CD14-positive monocyte (primary cell): Measurements from ENCODE around the gene CARD11. TPM values are rescaled to one million over a fixed set of nuclear protein-coding genes. Genes with fewer than 3 reads are reported as not detected.

Experiments
- DNase-seq, 3 donors: peaks; one replicate each; pipeline ENCODE4 v3.0.0-alpha.2; 2011 to 2022
- H2AFZ ChIP-seq: 2 replicates; pipeline ENCODE4 v1.6.0; 2012; ENCODE audit warnings: mild to moderate bottlenecking, low read depth, low read length, inconsistent platforms; ENCODE audit not compliant: insufficient read depth, poor library complexity, severe bottlenecking
- H3K27ac ChIP-seq, 2 donors: 1 replicate in 1 of 2; 2 replicates in 1 of 2; pipeline ENCODE4 v1.5.1; 2012 to 2013; ENCODE audit warnings: low read length in 2 of 2, control low read depth in 1 of 2, inconsistent platforms in 1 of 2, low read depth in 1 of 2, mild to moderate bottlenecking in 1 of 2
- H3K27me3 ChIP-seq, 2 donors: one replicate each; pipeline versions ENCODE4 v1.6.0 to v1.6.1; 2011 to 2013; ENCODE audit warnings: low read length in 2 of 2; ENCODE audit not compliant: control insufficient read depth in 2 of 2, insufficient read depth in 2 of 2
- H3K36me3 ChIP-seq, 2 donors: replicated peaks in 1 of 2; 1 replicate in 1 of 2; 2 replicates in 1 of 2; pipeline versions ENCODE4 v1.5.1 to v1.6.1; 2012 to 2013; ENCODE audit warnings: low read length in 2 of 2, control low read depth in 1 of 2, inconsistent platforms in 1 of 2, mild to moderate bottlenecking in 1 of 2; ENCODE audit not compliant: insufficient read depth in 2 of 2, control insufficient read depth in 1 of 2
- H3K4me1 ChIP-seq, 2 donors: 1 replicate in 1 of 2; 2 replicates in 1 of 2; pipeline versions ENCODE4 v1.5.1 to v1.6.1; 2012 to 2013; ENCODE audit warnings: low read length in 2 of 2, control low read depth in 1 of 2, inconsistent platforms in 1 of 2, mild to moderate bottlenecking in 1 of 2, moderate library complexity in 1 of 2; ENCODE audit not compliant: insufficient read depth in 2 of 2, control insufficient read depth in 1 of 2
- H3K4me2 ChIP-seq: replicated peaks from 2 replicates; pipeline ENCODE3; 2012; ENCODE audit warnings: low read length, moderate library complexity, mild to moderate bottlenecking; ENCODE audit not compliant: poor library complexity, severe bottlenecking; ENCODE audit errors: extremely low read depth
- H3K4me3 ChIP-seq, 3 experiments: fragments of 200-600 bp in 1 of 3; sonication (generic) in 1 of 3; replicated peaks in 1 of 3; 1 replicate in 2 of 3; 2 replicates in 1 of 3; pipeline ENCODE4 v1.5.1; 2011 to 2013; ENCODE audit warnings: low read length in 3 of 3, mild to moderate bottlenecking in 3 of 3, control low read depth in 2 of 3, low read depth in 2 of 3, inconsistent platforms in 1 of 3, moderate library complexity in 1 of 3
- H3K79me2 ChIP-seq: 2 replicates; pipeline ENCODE4 v1.6.0; 2012; ENCODE audit warnings: mild to moderate bottlenecking, control low read depth, inconsistent platforms, low read length, moderate library complexity; ENCODE audit not compliant: insufficient read depth
- H3K9ac ChIP-seq: 2 replicates; pipeline ENCODE4 v1.6.0; 2017; ENCODE audit warnings: low read length, mild to moderate bottlenecking; ENCODE audit not compliant: insufficient read depth, poor library complexity, severe bottlenecking
- H3K9me3 ChIP-seq, 2 donors: replicated peaks in 1 of 2; 1 replicate in 1 of 2; 2 replicates in 1 of 2; pipeline versions ENCODE4 v1.5.1 to v1.6.1; 2012 to 2013; ENCODE audit warnings: low read length in 2 of 2, control low read depth in 1 of 2; ENCODE audit not compliant: control insufficient read depth in 1 of 2, insufficient read depth in 1 of 2
- H4K20me1 ChIP-seq: 2 replicates; pipeline ENCODE4 v1.6.0; 2012; ENCODE audit warnings: mild to moderate bottlenecking, low read length, control low read depth, moderate library complexity; ENCODE audit not compliant: insufficient read depth
- H3K27ac Mint-ChIP-seq, 7 donors: one replicate each; pipeline ENCODE4 v1.8.0; 2020; ENCODE audit warnings: mild to moderate bottlenecking in 7 of 7, mixed read lengths in 7 of 7, moderate library complexity in 6 of 7, inconsistent platforms in 2 of 7
- H3K27me3 Mint-ChIP-seq, 3 donors: one replicate each; pipeline ENCODE4 v1.8.0; 2021 to 2022; ENCODE audit warnings: low read depth in 3 of 3, mild to moderate bottlenecking in 3 of 3, mixed read lengths in 3 of 3, moderate library complexity in 3 of 3, inconsistent platforms in 1 of 3
- H3K36me3 Mint-ChIP-seq, 2 donors: one replicate each; pipeline ENCODE4 v1.8.0; 2020; ENCODE audit warnings: mixed read lengths in 2 of 2, inconsistent platforms in 1 of 2, mild to moderate bottlenecking in 1 of 2
- H3K4me1 Mint-ChIP-seq: one replicate; pipeline ENCODE4 v1.8.0; 2020; ENCODE audit warnings: mild to moderate bottlenecking, mixed read lengths
- H3K4me3 Mint-ChIP-seq, 2 donors: one replicate each; pipeline ENCODE4 v1.8.0; 2020; ENCODE audit warnings: mild to moderate bottlenecking in 2 of 2, mixed read lengths in 2 of 2, moderate library complexity in 1 of 2
- H3K9me3 Mint-ChIP-seq, 7 donors: one replicate each; pipeline ENCODE4 v1.8.0; 2020 to 2022; ENCODE audit warnings: mixed read lengths in 7 of 7, mild to moderate bottlenecking in 6 of 7, moderate library complexity in 6 of 7, inconsistent platforms in 2 of 7
- WGBS: methylation state at CpG from one replicate; pipeline ENCODE4 v1.1.5; 2013; ENCODE audit warnings: missing lambda C conversion rate; ENCODE audit not compliant: insufficient coverage; 5-methylcytosine and 5-hydroxymethylcytosine counted together
- intact Hi-C, 2 donors: fragments of 100-400 bp; cut with micrococcal nuclease; formaldehyde crosslinking; loops; one replicate each; pipeline versions ENCODE4 v1.15.0 to v1.15.1; 2023
- polyA plus RNA-seq, 3 donors: library from polyadenylated mRNA; depleted of rRNA in 1 of 3; unstranded in 2 of 3; stranded (reverse) in 1 of 3; fragments of 300-500 nt in 2 of 3; fragments of >200 nt in 1 of 3; fragmentation: Illumina TruSeq in 2 of 3; gene quantifications; 1 replicate in 2 of 3; 2 replicates in 1 of 3; pipeline ENCODE4 v1.2.3, GENCODE V29; 2012 to 2021
- TF ChIP-seq, protein P1 (sequence below): fragments of 200-600 bp; IDR thresholded peaks from one replicate; pipeline ENCODE4 v1.8.0; 2022; ENCODE audit warnings: antibody characterized with exemption, mild to moderate bottlenecking

CARD11 gene
- polyA plus RNA-seq, 3 donors = 0.04 to 0.17 TPM; not detected in 1

GRCh38 chr7:3037259-3037658, 6.4 kb downstream of the CARD11 start:
- peaks cover 0 to 3% of the 10 kb centered on the region in 2 donors for H3K27me3 ChIP-seq
- TF ChIP-seq, protein P1, sequence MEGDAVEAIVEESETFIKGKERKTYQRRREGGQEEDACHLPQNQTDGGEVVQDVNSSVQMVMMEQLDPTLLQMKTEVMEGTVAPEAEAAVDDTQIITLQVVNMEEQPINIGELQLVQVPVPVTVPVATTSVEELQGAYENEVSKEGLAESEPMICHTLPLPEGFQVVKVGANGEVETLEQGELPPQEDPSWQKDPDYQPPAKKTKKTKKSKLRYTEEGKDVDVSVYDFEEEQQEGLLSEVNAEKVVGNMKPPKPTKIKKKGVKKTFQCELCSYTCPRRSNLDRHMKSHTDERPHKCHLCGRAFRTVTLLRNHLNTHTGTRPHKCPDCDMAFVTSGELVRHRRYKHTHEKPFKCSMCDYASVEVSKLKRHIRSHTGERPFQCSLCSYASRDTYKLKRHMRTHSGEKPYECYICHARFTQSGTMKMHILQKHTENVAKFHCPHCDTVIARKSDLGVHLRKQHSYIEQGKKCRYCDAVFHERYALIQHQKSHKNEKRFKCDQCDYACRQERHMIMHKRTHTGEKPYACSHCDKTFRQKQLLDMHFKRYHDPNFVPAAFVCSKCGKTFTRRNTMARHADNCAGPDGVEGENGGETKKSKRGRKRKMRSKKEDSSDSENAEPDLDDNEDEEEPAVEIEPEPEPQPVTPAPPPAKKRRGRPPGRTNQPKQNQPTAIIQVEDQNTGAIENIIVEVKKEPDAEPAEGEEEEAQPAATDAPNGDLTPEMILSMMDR = no peak
- H3K79me2 ChIP-seq = no peaks in the 10 kb centered on the region
- no peak overlapping the region for H2AFZ ChIP-seq
- H3K27ac ChIP-seq = no peak overlapping the region
- Mint-ChIP-seq H3K4me1 (no peaks in the 10 kb centered on the region), H3K9me3 (peaks cover 0 to 3% (median 0%) of the 10 kb centered on the region in 7 donors), H3K36me3 (no peaks in the 10 kb centered on the region), H3K4me3 (no peak overlapping the region), H3K27me3 (peaks cover 5 to 9% (median 8%) of the 10 kb centered on the region in 3 donors), H3K27ac (no peak overlapping the region)
- H3K9me3 ChIP-seq = no peaks in the 10 kb centered on the region
- H3K4me1 ChIP-seq = no peaks in the 10 kb centered on the region
- H3K4me3 ChIP-seq = no peak overlapping the region
- H3K36me3 ChIP-seq = no peaks in the 10 kb centered on the region
- no peaks in the 10 kb centered on the region for H4K20me1 ChIP-seq
- no peak overlapping the region for H3K9ac ChIP-seq
- H3K4me2 ChIP-seq = no peak overlapping the region
- intact Hi-C loops = no loop called here
- no peak for DNase-seq
- WGBS = no CpG with 5 or more reads among the region's 4 CpGs

GRCh38 chr7:3034591-3035150, 9.0 kb downstream of the CARD11 start:
- Mint-ChIP-seq H3K36me3 (no peaks in the 10 kb centered on the region), H3K4me3 (no peak overlapping the region), H3K4me1 (no peaks in the 10 kb centered on the region), H3K27me3 (peaks cover 0 to 5% (median 4%) of the 10 kb centered on the region in 3 donors), H3K27ac (no peak overlapping the region), H3K9me3 (peaks cover 0 to 2% (median 0%) of the 10 kb centered on the region in 7 donors)
- Histone ChIP-seq H3K27me3 (no peaks in the 10 kb centered on the region), H3K27ac (no peak overlapping the region), H2AFZ (no peak overlapping the region), H3K4me3 (no peak overlapping the region), H3K36me3 (no peaks in the 10 kb centered on the region), H3K9me3 (no peaks in the 10 kb centered on the region), H3K4me2 (no peak overlapping the region), H4K20me1 (no peaks in the 10 kb centered on the region), H3K9ac (no peak overlapping the region), H3K79me2 (no peaks in the 10 kb centered on the region), H3K4me1 (no peaks in the 10 kb centered on the region)
- TF ChIP-seq, protein P1 = no peak
- no peak for DNase-seq
- 100% methylated on average over 19 of the region's 26 CpGs for WGBS
- intact Hi-C loops = no loop called here
